Upper lobe of right lung (tissue), 1 donor: Measurements from ENCODE around the gene LAYN. TPM values are rescaled to one million over a fixed set of nuclear protein-coding genes. Genes with fewer than 3 reads are reported as not detected.
A peak's percentile ranks its signal among the peaks of the same experiment; 100 is the strongest.

ENCODE experiments used
- ATAC-seq: fragments of 200-7000 bp; cut with Tn5 transposase; one replicate; pipeline ENCODE4 v1.9.1; 2020; ENCODE audit warnings: mild to moderate bottlenecking, moderate library complexity
- DNase-seq: peaks from one replicate; pipeline ENCODE4 v3.0.0-alpha.2; 2020
- H3K27ac ChIP-seq: fragments of 200-600 bp; one replicate; pipeline ENCODE4 v1.8.0; 2022
- H3K27me3 ChIP-seq: fragments of 200-600 bp; one replicate; pipeline ENCODE4 v1.8.0; 2022; ENCODE audit warnings: mild to moderate bottlenecking
- H3K36me3 ChIP-seq: fragments of 200-600 bp; one replicate; pipeline ENCODE4 v1.8.0; 2022
- H3K4me1 ChIP-seq: fragments of 200-600 bp; one replicate; pipeline ENCODE4 v1.8.0; 2022
- H3K4me3 ChIP-seq: fragments of 200-600 bp; one replicate; pipeline ENCODE4 v1.8.0; 2022; ENCODE audit warnings: mild to moderate bottlenecking
- H3K9me3 ChIP-seq: fragments of 200-600 bp; one replicate; pipeline ENCODE4 v1.8.0; 2022
- intact Hi-C: fragments of 100-400 bp; cut with DNase I; formaldehyde crosslinking; loops from one replicate; pipeline ENCODE4 v1.11.0; 2022
- total RNA-seq: library from RNA; stranded (reverse); fragmentation: NEBNext Ultra II Directional; extraction: Animal tissue kit (Norgen Biotek cat#: 25700); gene quantifications from one replicate; pipeline ENCODE4 v1.2.1, GENCODE V29; 2021
- TF ChIP-seq, protein P1 (sequence below): fragments of 200-600 bp; IDR thresholded peaks from one replicate; pipeline ENCODE4 v1.8.0; 2022; ENCODE audit warnings: antibody characterized with exemption
- donor health status: DM: no; HTN: yes; CAD: no; lungs with severe emphysema.

LAYN gene
- total RNA-seq, 1 donor from 2014 or later = 17.5 TPM

DNA sequence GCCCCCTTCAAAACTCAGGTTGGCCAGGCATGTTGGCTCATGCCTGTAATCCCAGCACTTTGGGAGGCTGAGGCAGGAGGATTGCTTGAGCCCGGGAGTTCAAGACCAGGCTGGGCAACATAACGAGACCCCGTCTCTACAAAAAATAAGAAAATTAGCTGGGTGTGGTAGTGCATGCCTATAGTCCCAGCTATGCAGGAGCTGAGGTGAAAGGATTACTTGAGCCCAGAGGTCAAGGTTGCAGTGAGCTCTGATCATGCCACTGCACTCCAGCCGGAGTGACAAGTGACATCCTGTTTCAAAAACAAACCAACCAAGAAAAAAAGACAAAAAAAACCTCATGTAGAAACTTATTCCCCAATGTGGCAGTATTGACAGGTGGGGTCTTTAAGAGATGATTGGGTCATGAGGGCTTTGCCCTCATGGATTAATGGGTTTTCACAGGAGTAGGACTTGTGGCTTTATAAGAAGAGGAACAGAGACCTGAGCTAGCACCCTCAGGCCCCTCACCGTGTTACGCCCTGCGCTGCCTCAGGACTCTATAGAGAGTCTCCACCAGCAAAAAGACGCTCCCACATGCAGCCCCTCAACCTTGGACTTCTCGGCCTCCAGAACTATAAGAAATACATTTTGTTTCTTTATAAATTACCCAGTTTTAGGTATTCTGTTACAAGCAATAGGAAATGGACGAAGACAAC is 22.3 kb downstream of the LAYN start:
- Histone ChIP-seq H3K4me1 (no peaks in the 10 kb centered on the region), H3K9me3 (no peaks in the 10 kb centered on the region), H3K27me3 (no peaks in the 10 kb centered on the region), H3K36me3 (no peaks in the 10 kb centered on the region), H3K27ac (no peak overlapping the region), H3K4me3 (no peak overlapping the region)
- intact Hi-C loops = loop anchor here (10.0 kb wide), 1 partner anchor 282 kb away; no protein-coding TSS in a partner anchor
- ATAC-seq = no peak
- no peak for DNase-seq
- TF ChIP-seq, protein P1, sequence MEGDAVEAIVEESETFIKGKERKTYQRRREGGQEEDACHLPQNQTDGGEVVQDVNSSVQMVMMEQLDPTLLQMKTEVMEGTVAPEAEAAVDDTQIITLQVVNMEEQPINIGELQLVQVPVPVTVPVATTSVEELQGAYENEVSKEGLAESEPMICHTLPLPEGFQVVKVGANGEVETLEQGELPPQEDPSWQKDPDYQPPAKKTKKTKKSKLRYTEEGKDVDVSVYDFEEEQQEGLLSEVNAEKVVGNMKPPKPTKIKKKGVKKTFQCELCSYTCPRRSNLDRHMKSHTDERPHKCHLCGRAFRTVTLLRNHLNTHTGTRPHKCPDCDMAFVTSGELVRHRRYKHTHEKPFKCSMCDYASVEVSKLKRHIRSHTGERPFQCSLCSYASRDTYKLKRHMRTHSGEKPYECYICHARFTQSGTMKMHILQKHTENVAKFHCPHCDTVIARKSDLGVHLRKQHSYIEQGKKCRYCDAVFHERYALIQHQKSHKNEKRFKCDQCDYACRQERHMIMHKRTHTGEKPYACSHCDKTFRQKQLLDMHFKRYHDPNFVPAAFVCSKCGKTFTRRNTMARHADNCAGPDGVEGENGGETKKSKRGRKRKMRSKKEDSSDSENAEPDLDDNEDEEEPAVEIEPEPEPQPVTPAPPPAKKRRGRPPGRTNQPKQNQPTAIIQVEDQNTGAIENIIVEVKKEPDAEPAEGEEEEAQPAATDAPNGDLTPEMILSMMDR = no peak

GRCh38 chr11:111565114-111565720 is 24.7 kb downstream of the LAYN start:
- Histone ChIP-seq H3K9me3 (no peaks in the 10 kb centered on the region), H3K4me3 (no peak overlapping the region), H3K36me3 (no peaks in the 10 kb centered on the region), H3K27me3 (no peaks in the 10 kb centered on the region), H3K27ac (no peak overlapping the region), H3K4me1 (peaks cover 1% of the 10 kb centered on the region)
- TF ChIP-seq, protein P1 = peak; percentile 97
- intact Hi-C loops = loop anchor here (10.0 kb wide), 1 partner anchor 280 kb away; no protein-coding TSS in a partner anchor
- DNase-seq = no peak
- ATAC-seq = peak; percentile 83

DNA sequence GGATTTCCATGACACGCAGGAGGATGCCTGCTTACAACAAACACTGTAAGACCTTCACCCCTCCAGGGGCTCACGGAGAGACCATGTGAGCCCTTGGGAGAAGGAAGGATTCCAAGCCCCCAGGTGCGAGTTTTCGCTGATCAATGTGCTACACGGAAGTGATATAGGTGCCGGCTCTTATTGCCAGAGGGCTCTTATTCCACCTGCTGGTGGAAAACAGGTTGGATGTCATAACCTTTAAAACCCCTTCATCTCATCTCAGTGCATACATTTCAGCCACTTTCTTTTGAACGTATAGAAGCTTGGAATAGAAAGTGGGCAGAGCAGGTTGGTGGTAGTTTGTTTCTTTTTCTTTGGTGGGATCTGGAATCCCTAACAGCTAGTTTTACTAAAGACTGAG is 25.8 kb downstream of the LAYN start:
- ATAC-seq (no peak), DNase-seq (no peak)
- Histone ChIP-seq H3K4me3 (no peak overlapping the region), H3K9me3 (no peaks in the 10 kb centered on the region), H3K4me1 (peaks cover 4% of the 10 kb centered on the region), H3K27ac (no peak overlapping the region), H3K27me3 (no peaks in the 10 kb centered on the region), H3K36me3 (no peaks in the 10 kb centered on the region)
- TF ChIP-seq, protein P1 = no peak
- intact Hi-C loops = loop anchor here (10.0 kb wide), 1 partner anchor 278 kb away; no protein-coding TSS in a partner anchor

GRCh38 chr11:111569476-111569875 is 29.0 kb downstream of the LAYN start:
- intact Hi-C loops = loop anchor here (10.0 kb wide), 1 partner anchor 275 kb away; no protein-coding TSS in a partner anchor
- no peaks in the 10 kb centered on the region for H3K9me3 ChIP-seq
- H3K4me3 ChIP-seq = no peak overlapping the region
- DNase-seq (no peak), ATAC-seq (no peak)
- peaks cover 4% of the 10 kb centered on the region for H3K4me1 ChIP-seq
- H3K27ac ChIP-seq = no peak overlapping the region
- no peaks in the 10 kb centered on the region for H3K27me3 ChIP-seq
- TF ChIP-seq, protein P1 = no peak
- no peaks in the 10 kb centered on the region for H3K36me3 ChIP-seq

DNA sequence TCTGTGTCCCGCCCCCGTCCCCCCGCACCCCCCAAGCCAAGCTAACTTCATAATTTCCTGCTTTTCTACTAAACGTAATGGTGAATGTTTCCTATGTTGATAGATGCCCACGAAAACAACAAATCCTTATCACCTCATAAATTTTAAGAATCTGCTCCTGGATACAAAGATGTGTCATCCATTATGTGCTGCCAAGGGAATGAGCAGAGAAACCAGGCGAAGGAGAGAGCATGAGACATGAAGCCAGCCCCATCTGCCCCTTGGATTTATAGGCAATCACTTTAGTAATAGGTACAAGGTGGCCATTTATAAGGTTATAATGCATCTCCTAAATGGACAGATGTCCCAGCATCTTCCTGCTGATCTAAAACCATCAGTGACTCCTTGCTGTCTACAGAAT is 30.3 kb downstream of the LAYN start:
- no peaks in the 10 kb centered on the region for H3K27me3 ChIP-seq
- H3K4me3 ChIP-seq = no peak overlapping the region
- ATAC-seq = no peak
- TF ChIP-seq, protein P1 = no peak
- H3K27ac ChIP-seq = no peak overlapping the region
- no peaks in the 10 kb centered on the region for H3K9me3 ChIP-seq
- no peaks in the 10 kb centered on the region for H3K36me3 ChIP-seq
- H3K4me1 ChIP-seq = peaks cover 4% of the 10 kb centered on the region
- no peak for DNase-seq
- intact Hi-C loops = no loop called here
